Measurements from ENCODE around the gene UBR7. TPM values are rescaled to one million over a fixed set of nuclear protein-coding genes. Genes with fewer than 3 reads are reported as not detected.

UBR7 gene
- total RNA-seq, 4 donors from 2014 or later, result 12.0 to 23.0 (median 18.0) TPM

DNA sequence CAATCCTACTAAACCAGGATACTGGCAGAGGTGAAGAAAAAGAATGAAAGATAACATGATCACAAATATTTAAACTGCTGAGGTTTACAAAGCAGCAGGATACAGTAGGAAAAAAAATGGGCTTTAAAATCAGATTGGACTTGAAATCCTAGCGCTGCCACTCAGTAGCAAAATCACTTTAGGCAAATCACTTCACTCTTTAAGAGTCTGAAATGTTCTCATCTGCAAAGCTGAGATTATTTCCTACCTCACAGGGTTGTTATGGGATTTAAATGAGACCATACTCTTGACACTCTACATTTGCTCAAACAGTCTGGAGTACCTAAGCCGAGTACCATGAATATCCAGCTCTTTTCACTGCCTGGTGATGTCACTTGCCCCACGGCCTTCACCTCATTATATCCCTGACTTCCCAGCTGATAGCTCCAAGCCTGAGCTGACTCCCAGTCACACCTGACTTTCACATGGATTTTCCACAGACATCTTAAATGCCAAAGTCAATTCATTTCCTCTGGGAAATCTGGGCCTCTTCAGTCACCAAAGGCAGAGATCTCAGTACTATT, 60.2 kb downstream of the UBR7 start:
- TF ChIP-seq, protein P1, sequence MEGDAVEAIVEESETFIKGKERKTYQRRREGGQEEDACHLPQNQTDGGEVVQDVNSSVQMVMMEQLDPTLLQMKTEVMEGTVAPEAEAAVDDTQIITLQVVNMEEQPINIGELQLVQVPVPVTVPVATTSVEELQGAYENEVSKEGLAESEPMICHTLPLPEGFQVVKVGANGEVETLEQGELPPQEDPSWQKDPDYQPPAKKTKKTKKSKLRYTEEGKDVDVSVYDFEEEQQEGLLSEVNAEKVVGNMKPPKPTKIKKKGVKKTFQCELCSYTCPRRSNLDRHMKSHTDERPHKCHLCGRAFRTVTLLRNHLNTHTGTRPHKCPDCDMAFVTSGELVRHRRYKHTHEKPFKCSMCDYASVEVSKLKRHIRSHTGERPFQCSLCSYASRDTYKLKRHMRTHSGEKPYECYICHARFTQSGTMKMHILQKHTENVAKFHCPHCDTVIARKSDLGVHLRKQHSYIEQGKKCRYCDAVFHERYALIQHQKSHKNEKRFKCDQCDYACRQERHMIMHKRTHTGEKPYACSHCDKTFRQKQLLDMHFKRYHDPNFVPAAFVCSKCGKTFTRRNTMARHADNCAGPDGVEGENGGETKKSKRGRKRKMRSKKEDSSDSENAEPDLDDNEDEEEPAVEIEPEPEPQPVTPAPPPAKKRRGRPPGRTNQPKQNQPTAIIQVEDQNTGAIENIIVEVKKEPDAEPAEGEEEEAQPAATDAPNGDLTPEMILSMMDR (IDR thresholded peaks at IDR 0.05), result no peak
- ATAC-seq (ENCODE audit: low FRiP score) (no peak), DNase-seq (ENCODE audit: low spot score) (no peak)

DNA sequence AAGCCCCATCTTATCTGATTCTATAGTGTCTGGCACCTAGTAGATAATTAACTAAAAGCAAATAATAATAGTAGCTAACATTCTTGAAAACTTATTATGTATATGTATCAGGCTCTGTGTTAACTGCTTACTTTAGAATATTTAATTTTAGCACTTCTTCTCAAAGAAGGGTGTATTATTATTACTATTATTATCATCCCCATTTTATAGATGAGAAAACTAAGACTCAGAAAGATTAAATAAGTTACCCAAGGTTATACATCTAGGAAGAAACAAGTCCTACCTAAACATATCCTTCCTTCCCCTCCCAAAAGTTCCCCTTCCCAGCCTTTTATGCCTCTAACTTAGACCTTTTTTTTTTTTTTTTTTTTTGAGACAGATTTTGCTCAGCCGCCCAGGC, 61.4 kb downstream of the UBR7 start:
- DNase-seq (ENCODE audit: low spot score) (no peak), ATAC-seq (ENCODE audit: low FRiP score) (no peak)
- TF ChIP-seq, protein P1 (IDR thresholded peaks at IDR 0.05), result no peak

DNA sequence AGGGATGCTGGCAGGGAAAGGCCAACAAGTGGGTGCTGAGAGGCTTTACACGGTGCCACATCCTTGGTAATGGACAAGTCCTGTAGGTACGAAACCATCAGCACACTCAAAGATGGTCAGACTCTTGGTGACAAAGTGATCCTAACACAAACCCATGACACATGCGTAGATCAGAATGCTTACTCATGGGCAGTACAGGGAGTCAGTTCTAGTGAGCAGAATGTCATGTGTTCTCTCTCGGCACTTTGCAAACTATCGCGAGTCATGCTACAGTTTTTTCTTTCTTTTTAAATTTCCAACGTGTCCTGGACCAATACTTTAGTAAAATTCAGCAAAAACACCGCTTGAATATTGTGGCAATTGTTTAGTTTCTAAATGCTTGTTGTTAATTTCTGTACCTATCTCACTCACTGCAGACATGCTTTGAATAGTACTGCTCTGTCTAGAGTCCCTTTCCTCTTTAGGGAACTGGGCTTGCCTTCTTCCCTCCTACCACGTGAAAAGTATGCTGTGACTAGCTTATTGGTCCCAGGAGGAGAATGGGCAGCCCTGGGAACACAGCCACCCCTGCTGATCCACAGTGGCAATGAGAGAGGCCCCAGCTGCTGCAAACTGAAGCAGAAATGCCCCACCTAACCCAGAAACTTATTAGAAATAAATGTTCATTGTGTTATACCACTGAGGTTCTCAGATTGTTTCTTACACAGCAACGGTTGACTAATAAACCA, 62.4 kb downstream of the UBR7 start:
- DNase-seq (ENCODE audit: low spot score) (no peak), ATAC-seq (ENCODE audit: low FRiP score) (no peak)
- TF ChIP-seq, protein P1 (IDR thresholded peaks at IDR 0.05), result no peak

DNA sequence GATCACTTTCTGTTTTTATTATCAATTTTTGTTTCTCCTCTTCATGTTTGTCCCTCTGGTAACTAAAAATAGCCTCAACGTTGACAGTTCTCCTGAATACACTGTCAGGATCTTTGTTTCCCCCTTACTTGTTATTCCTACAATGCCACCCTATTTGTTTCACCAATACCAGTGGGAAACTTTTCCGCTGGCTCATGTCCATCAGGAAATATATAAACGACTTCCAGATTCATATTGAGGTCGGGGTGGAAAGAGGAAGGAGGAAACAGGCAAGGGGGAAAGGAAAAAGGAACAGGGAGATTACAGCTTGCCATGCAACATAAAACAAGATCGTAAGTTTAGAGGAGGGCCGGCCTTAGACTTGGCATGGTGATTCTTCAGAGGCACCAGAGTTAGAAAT, 64.1 kb downstream of the UBR7 start:
- ATAC-seq (ENCODE audit: low FRiP score) (no peak), DNase-seq (ENCODE audit: low spot score) (no peak)
- TF ChIP-seq, protein P1 (IDR thresholded peaks at IDR 0.05), result no peak

DNA sequence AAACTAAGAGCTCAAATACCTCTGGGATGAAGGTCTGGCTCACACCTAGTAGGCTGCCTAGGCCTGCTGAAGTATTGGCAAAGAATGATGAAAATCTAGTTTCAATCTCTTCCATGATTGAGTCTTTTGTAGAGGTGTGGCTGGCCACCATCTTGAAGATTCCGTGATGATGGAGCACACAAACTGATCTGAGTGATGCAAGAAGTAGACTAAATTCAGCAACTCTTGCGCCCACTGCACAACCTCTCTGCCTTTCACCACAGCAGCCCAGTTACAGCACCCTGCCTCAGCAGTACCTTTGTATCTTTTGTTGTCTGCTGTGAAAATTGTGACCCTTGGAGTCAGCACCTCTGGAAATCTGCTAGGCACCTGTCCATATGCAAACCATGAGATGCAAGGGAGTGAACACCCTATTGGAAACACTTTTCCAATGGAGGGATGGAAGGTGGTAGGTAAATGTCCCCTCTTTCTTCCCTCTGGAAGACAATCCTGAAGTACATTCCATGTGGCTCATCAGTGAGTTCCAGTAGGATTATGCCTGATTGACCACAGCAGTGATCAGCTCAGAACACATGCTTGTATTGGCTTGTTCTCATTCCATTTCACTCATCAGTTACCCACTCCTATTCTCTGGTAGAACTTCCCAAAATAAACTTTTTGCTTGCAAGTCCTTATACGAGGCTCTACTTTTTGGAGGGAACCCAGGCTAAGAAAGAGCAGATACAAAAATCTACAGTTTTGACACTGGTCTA, 67.2 kb downstream of the UBR7 start:
- no peak for ATAC-seq (ENCODE audit: low FRiP score)
- TF ChIP-seq, protein P1 (IDR thresholded peaks at IDR 0.05), result no peak
- no peak for DNase-seq (ENCODE audit: low spot score)

DNA sequence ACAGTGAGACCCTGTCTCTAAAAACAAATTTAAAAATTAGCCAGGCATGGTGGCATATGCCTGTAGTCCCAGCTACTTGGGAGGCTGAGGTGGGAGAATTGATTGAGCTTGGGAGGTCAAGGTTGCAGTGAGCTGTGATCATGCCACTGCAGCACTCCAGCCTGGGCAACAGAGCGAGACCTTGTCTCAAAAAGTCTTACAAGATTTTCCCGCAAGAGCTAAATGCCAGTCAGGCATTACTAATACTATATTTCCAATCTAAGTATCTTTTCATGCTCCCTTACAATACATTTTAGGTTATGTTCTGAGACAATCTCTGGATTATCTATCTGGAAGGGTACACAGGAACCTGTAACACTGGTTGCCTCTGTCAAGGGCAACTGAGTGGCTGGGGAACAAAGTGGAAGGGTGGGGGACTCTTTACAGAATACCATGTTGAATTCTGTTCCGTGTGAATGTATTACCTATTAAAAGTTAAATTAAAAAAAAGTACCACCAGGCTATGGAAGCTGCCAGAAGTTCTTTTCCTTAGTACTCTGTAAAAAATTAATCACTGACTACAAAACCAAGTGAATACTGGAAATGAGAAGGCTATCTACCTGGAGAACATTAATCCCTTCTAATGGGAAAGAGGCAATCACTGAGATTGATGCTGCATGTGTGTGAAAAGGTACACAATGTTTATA, 69.1 kb downstream of the UBR7 start:
- ATAC-seq (ENCODE audit: low FRiP score), result no peak
- TF ChIP-seq, protein P1 (IDR thresholded peaks at IDR 0.05), result no peak
- no peak for DNase-seq (ENCODE audit: low spot score)

Other genes starting within 250 kb of the UBR7 start
- 10 to 100 TPM; 32.6 to 94.9 (median 54.6) TPM for gene ITPK1, start 91.3 kb upstream of the UBR7 start, total RNA-seq
- 10 to 100 TPM; 18.0 to 29.6 (median 24.3) TPM for gene MOAP1, start 22.4 kb upstream of the UBR7 start, total RNA-seq
- gene LYSET, start 21.9 kb upstream of the UBR7 start, total RNA-seq, result 10 to 100 TPM in 2 of 4 donors, 1 to 10 TPM in 2; 5.7 to 18.5 (median 9.2) TPM
- 1 to 10 TPM; 6.9 to 8.2 (median 7.7) TPM for gene GON7, start 191 bp upstream of the UBR7 start, total RNA-seq
- 10 to 100 TPM; 20.5 to 34.0 (median 25.7) TPM for gene BTBD7, start 125.8 kb downstream of the UBR7 start, total RNA-seq
- not detected for gene COX8C, start 139.9 kb downstream of the UBR7 start, total RNA-seq
- gene UNC79, start 223.7 kb downstream of the UBR7 start, total RNA-seq, result under 1 TPM in 3 of 4 donors, not detected in 1; 0.06 to 0.24 (median 0.19) TPM

All from omental fat pad (tissue), 4 donors.